Measurements from ENCODE around the gene ABHD13. TPM values are rescaled to one million over a fixed set of nuclear protein-coding genes. Genes with fewer than 3 reads are reported as not detected.
"Not testable (repeated sequence)": the region's sequence is repeated elsewhere in the genome, so short reads cannot be mapped to it uniquely, and the experiment has no call there.

ABHD13 gene
- total RNA-seq, 2 donors from 2014 or later, result 9.2 to 9.8 TPM

GRCh38 chr13:108217307-108218043, 717 bp upstream of the ABHD13 start:
- intact Hi-C loops (cut with DNase I, micrococcal nuclease); ATAC-seq: not testable (repeated sequence)
- peak in 1 of 2 donors; percentile 10 for DNase-seq

GRCh38 chr13:108220041-108220440, 1.8 kb downstream of the ABHD13 start:
- intact Hi-C loops (cut with DNase I, micrococcal nuclease), result no loop called here
- ATAC-seq, result peak; percentile 26
- DNase-seq, result peak; percentile 50 to 58

- ATAC-seq (no peak), DNase-seq (no peak)
- intact Hi-C loops (cut with DNase I, micrococcal nuclease), result no loop called here
Observed at GRCh38 chr13:108223687-108224503, 5.7 kb downstream of the ABHD13 start.

GRCh38 chr13:108225440-108225839, 7.2 kb downstream of the ABHD13 start:
- intact Hi-C loops (cut with DNase I, micrococcal nuclease), result no loop called here
- no peak for DNase-seq
- ATAC-seq, result no peak

GRCh38 chr13:108226184-108226583, 8.0 kb downstream of the ABHD13 start:
- intact Hi-C loops (cut with DNase I, micrococcal nuclease), result no loop called here
- DNase-seq, result no peak
- peak; percentile 6 for ATAC-seq

GRCh38 chr13:108227651-108228272, 9.6 kb downstream of the ABHD13 start:
- ATAC-seq, result no peak
- DNase-seq, result no peak
- intact Hi-C loops (cut with DNase I, micrococcal nuclease), result no loop called here

GRCh38 chr13:108230377-108230776, 12.2 kb downstream of the ABHD13 start:
- DNase-seq (no peak), ATAC-seq (no peak)
- intact Hi-C loops (cut with DNase I, micrococcal nuclease), result no loop called here

- DNase-seq, result no peak
- intact Hi-C loops (cut with DNase I, micrococcal nuclease), result no loop called here
- ATAC-seq, result no peak
Observed at GRCh38 chr13:108249150-108249549, 31.0 kb downstream of the ABHD13 start.

GRCh38 chr13:108257248-108257647, 39.1 kb downstream of the ABHD13 start:
- intact Hi-C loops (cut with DNase I, micrococcal nuclease), result no loop called here
- DNase-seq (no peak), ATAC-seq (no peak)

- DNase-seq, result no peak
- ATAC-seq, result no peak
- intact Hi-C loops (cut with DNase I, micrococcal nuclease), result no loop called here
Observed at GRCh38 chr13:108263621-108264355, 45.6 kb downstream of the ABHD13 start.

- DNase-seq (no peak), ATAC-seq (no peak)
- intact Hi-C loops (cut with DNase I, micrococcal nuclease), result no loop called here
Observed at GRCh38 chr13:108266321-108266990, 48.3 kb downstream of the ABHD13 start.

GRCh38 chr13:108267347-108267746, 49.2 kb downstream of the ABHD13 start:
- no peak for ATAC-seq
- DNase-seq, result no peak
- intact Hi-C loops (cut with DNase I, micrococcal nuclease), result no loop called here

GRCh38 chr13:108267855-108268254, 49.7 kb downstream of the ABHD13 start:
- intact Hi-C loops (cut with DNase I, micrococcal nuclease); ATAC-seq; DNase-seq: not testable (repeated sequence)

- ATAC-seq (no peak), DNase-seq (no peak)
- intact Hi-C loops (cut with DNase I, micrococcal nuclease), result no loop called here
Observed at GRCh38 chr13:108268466-108269112, 50.4 kb downstream of the ABHD13 start.

GRCh38 chr13:108269601-108270328, 51.6 kb downstream of the ABHD13 start, which contains the start of gene TNFSF13B:
Gene TNFSF13B (plus strand): TSS chr13:108269718. CDS start chr13:108269896, 178 bp downstream.
- ATAC-seq (peak; percentile 51), DNase-seq (peak; percentile 37 to 44)
- intact Hi-C loops (cut with DNase I, micrococcal nuclease), result no loop called here

GRCh38 chr13:108270442-108270841, 52.2 kb downstream of the ABHD13 start:
- DNase-seq, result no peak
- ATAC-seq, result no peak
- intact Hi-C loops (cut with DNase I, micrococcal nuclease), result no loop called here

GRCh38 chr13:108272333-108272732, 54.1 kb downstream of the ABHD13 start:
- ATAC-seq, result no peak
- intact Hi-C loops (cut with DNase I, micrococcal nuclease), result no loop called here

More at GRCh38 chr13:108272333-108272732, 54.1 kb downstream of the ABHD13 start:
- no peak for DNase-seq
